Anterior cingulate cortex (tissue), 58 donors: ENCODE measurements around the gene STAC.
A peak's percentile ranks its signal among the peaks of the same experiment; 100 is the strongest.

ENCODE experiments used
- DNase-seq, 58 donors: peaks; one replicate each; lab custom pipeline; 2025; lab: John Stamatoyannopoulos, UW

The STAC gene

DNA sequence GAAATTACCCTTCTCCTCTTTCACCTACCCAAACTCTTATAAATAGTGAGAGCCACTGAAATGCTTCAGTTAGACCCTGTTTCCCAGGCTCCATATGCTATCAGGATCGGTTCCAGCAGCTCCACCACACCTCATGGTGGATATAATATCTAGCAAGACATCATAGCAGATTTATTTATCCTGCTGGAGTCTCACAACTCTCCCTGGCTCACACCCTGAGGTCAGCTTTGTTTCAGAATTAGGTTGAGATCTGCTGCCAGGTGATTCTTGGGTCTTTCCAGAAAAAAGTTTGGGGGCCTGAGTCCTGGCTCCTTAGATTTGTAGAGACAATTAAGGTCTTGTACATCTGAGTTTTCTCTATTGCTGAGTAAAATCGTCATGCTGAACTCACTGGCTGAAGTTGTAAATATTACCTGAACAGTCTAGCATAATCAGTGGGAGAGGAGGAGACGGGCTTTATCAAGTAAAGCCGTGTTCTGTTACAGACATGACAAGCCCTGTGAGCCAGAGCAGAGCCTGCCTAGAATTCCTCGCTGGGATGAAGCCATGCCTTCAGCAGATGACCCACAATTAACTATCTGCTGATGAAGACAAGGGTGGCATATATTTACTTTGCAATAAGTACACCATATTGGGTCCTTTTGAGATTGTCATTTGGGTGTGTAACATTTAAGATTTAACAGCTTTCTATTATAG is 131.6 kb downstream of the STAC start:
- DNase-seq: no peak

DNA sequence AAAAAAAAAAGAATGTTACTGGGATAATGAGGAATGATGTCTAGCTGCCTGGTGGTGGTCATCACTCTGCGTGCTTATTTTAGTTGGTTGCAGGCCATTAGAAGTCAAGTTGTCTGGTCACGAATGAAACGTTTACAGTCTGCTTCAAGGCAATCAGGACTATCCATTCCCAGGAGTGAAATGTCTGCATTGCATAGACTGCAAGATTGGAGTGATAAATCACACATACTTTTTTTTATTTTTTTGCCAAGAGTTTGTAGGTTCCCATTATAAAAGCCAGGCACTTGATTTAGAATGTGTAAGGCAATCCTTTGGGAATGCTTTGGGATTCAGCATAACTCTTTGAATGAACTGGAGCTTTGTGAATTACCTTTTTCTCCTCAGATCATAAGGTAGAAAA is 132.3 kb downstream of the STAC start:
- DNase-seq: no peak

DNA sequence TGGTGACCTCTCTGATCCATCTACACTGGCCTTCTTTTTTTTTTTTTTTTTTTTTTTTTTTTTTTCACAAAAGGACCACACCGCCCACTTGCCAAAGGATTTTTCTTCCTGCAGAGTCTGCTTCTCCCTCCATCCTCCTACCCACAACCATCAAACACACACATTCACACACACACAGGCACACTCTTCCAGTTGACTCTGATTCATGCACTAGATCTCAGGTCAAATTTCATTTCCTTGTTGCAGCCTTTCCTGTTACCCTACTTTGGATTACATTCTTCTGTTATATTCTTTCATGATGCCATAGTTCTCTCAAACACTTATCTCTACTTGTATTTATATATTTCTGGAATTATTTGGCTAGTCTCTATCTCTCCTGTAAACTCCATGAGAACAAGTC is 133.9 kb downstream of the STAC start:
- DNase-seq: no peak

DNA sequence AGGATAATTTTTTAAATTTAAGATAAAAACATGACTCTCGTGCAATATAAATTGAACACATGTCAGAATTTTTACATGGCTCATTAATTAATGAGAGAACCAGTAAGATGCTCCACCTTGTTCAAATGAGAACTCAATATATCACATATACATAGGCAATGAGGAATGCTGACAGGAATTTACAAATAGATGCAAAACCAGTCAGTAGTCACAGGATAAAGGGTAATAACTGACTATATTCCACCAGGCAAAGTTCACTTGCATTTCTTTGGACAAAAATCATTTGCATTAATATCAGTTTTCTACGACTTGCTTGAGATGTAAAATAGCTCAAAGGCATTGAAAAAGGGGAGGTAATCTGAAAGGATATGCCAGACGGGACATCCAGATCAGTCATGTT is 139.4 kb downstream of the STAC start:
- no peak for DNase-seq

DNA sequence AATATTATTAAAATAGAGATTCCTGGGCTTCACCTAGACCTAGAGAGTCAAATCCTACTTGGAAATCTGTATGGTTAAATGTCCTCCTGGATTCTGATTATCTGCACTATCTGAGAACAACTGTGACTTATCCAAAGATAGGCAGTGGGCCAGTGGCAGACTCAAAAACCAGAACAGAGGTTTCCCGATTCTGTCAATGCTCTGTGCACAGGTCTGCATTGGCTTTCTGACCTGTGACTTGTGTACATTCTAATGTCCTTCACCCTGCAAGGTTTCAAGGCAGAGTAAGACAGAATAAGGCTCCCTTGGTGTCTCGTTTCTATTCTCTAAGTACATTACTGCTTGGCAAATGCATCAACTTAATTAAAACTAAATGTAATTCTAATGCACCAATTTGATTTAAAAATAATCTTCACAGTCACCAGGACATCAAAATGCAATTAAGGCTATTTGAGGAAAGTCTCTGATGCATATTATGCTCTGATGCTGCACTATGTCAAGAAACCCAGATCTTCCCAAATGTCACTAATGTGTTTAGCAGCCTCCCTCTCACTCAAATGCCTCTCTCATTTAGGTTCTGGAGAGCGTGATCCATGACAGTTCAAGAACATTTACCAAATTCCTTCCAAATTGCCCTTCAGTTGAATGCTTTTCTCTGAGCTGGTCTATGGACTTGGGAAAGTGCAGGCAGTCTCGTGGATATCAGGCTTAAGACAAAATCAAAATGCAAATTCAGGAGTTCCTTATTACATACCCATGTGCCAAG is 140.1 kb downstream of the STAC start:
- DNase-seq: no peak

DNA sequence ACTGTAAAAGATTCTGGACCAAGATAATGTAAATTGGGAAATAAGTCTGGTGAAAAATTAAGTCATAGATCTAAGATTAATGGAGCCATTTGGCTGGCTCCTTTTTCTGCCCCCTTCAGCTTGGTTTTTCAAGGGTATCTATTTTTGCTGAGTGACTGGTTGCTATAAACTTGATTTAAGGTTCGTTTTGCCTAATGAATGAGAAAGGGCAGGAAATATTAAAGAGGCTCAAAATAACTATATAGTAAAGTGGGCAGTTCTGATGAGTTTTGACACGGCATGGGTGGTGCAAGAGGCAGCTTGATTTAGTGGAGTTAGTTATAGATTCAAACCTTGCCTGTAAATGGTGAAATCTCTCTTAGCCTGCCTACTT is 140.7 kb downstream of the STAC start:
- no peak for DNase-seq

DNA sequence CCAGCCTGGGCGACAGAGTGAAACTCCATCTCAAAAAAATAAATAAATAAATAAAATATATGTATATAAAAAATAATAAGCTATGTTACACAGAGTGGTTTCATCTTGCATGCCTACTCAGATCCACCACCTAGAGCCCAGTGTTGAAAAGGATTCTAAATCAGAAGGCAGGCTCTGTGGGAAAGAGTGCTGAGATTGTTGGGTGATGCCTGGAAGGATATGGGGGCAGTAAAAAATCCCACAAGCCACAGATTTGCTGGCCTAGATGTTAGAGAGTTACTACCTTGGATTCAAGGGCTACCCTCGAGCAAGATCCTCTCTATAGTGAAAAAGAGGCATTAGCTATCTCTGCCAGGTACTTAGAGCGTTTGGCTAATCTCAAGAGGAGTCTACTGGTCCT is 144.3 kb downstream of the STAC start:
- DNase-seq: no peak

DNA sequence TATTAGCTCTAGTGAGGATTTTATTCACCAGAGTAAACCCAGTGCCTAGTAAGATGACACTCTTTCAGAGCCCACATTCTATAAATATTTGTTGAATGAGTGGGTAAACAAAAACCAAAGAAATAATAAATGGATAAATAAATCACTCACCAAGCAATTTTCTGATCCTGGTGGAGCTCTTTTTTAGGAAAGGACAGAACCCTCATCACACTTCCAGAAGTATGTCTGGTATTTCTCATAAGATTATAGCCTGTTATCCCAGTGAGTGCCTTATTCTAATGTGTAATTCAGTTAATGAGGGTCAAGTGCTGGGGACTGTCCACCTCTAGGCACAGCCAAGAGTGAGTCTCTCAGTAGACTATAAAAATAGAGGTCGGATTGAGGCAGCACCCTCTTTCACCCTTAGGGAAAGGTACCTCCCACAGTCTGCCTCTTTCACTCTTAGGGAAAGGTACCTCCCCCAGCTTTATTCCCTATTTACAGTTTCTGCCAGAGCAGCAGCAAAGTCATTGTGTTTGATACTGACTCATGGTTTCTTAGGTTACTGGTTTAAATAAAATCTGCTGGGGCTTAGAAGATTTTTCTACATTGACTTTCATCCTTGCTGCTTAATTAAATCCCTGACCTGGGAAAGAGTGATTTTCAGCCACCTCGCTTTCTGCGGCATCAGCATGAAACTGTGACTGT is 145.0 kb downstream of the STAC start:
- no peak for DNase-seq

DNA sequence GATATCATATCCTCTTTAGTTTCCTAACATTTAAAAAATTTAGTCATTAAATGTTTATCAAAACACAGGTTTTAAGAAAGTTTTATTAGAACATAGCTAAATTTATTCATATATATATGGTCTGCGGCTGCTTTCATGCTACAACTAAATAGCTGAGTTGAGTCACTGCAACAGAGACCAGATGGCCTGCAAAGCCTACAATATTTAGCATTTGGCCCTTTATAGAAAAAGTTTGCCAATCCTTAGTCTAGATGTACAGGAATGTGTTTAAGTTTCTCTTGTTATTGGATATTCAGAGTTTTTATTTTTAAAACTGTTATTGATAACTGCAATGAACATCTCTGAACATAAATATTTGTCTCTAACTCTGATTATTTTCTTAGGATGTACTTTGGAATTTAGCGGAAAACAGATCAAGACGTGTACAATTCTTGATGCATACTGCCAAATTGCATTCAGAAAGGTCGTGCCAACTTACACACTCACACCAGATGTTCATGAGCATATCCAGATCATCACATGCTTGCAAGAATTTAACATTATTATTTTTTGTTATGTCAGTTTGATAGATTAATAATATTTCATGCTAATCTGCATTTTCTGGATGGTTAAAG is 157.9 kb downstream of the STAC start:
- DNase-seq: no peak

DNA sequence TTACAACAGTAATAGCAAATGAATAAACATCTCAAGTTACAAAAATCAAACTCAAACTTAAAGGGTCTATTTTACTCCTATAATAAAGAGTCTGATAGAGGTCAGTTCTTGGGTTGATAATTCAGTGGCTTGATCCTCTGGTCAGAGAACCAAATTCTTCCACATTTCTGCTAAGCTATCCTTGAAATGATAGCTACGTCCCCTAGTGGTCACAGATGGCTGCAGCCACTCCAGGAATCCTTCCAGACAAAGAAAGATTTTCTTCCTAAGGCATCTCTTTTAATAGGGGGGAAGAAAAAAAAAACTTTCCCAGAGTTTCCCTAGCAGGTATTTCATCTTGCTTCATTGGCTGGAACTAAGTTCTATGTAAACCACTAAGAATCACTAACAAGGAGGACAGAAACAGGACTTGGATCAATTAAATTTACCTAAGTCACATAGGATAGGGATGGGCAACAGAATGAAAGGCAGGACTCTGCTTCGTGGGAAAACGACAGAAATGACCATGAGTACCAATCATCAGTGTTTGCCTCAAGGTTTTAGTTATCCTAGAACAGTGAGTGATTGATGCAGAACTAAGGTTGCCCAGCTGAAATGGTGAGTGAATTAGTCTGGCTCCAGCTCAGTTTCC is 160.7 kb downstream of the STAC start:
- no peak for DNase-seq

DNA sequence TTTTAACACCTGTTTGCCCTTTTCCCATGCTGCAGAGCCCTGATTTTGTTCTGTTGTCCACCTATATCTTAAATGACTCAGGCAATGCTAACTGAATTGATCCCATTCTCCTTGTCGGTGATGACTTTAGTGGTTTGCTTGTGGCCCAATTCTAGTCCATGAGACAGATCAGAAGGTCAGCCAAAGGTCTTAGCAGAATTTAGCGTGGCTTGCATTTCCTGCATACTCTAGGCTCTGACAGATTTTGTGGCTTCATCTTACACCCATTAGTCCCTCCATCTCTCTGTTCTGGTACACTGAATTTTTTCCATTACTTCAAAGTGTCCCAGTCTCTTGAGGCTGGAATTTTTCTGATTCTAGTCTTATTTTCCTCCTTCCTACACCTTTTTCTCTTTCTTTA is 161.9 kb downstream of the STAC start:
- no peak for DNase-seq

DNA sequence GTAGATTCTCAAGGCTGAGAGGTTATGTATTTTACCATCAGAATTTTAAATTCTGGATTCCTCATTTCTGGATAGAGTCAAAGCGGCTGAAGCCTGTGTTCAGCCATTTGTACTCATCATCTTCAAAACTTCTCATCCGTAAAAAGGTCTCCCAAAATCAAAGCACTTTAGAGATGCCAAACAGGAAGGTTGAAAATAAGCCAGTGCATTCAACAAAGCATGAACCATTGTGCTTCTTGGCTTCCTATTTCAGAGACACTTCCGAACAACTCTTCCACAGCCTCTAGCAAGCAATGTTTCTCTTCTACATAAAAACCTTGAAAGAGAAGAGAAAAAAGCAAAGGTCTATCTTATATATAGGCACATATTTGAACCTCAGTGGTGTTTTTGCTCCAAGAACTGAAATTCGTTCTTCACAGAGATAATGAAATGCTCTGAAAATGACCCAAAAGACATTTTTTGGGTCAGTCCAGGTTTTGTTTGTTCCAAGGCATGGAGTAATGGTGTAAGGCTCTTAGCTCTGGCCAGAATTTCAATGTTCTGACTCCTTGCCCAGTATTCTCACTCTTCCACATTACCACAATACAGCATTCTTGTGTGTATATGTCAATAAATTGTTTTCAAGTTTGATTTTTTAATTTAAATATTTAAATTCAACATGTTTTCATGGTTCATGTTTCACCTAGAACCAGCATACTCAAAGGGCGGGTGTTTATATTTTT is 163.1 kb downstream of the STAC start:
- DNase-seq: no peak

DNA sequence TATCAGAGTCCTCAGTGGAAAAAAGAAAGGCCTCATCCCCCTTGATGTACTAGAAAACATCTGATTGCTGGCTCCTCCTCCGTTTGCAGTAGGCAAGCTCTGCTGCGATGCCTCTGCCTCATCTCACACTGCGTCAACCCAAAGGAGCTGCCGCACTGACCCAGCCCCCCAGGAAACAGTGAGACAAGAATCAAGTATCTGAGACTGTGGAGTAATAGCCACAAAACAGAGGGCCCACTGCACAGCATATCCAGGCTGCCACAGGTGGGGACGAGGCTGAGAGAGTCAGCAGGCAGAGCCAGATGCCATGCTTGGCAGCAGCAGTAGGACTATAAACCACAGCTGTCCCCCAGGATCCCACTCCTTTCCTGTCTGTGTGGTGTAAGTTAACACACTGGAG is 165.9 kb downstream of the STAC start:
- peak in 1 of 58 donors; percentile 2 for DNase-seq

DNA sequence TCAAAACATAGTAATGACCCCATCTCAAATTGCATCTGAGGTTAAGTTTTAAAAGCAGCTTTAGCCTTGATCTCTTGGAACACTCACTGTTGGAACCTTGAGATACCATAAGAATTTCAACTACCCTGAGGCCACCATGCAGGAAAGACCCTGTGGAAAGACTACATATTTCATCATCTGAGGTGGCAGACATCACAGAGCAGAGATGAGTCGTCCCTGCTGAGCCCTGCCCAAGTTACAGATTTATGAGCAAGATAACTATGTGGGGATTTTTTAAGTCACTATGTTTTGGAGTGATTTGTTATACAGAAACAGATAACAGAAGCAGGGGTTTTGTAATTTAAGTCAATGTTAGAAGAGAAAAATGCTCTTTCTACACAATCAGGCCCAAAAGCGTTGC is 168.4 kb downstream of the STAC start:
- no peak for DNase-seq

DNA sequence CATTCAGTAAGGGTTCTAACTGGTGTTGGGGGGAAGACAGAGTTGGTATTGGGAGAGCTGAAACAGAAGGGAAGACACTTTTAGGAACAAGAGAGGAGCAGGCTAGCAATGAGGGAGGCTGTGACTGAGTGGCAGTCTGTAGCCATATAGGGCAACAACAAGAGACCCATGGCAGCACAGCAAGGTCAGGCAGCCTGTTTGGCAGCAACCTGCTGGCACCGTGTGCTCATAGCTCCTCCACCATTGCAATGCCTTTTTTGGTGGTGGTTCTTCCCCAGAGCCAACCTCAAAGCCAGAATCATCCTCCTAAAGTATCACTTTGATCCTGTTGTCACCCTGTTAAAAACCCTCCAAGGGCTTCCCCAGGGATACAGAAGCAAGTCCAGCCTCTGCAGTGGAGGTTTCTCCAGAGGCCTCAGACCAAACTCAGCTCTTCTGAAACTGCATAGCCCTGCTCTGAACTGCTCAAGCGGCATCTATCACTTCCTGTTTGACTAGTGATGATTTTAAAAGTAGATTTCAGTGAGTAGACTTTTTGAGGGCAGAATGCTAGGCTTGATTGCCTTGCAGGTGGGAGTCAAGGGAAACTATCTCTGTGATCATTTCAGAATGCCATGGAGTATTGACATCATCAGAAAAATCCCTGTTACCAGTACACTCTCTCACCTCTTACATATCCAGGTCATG is 176.9 kb downstream of the STAC start:
- no peak for DNase-seq

DNA sequence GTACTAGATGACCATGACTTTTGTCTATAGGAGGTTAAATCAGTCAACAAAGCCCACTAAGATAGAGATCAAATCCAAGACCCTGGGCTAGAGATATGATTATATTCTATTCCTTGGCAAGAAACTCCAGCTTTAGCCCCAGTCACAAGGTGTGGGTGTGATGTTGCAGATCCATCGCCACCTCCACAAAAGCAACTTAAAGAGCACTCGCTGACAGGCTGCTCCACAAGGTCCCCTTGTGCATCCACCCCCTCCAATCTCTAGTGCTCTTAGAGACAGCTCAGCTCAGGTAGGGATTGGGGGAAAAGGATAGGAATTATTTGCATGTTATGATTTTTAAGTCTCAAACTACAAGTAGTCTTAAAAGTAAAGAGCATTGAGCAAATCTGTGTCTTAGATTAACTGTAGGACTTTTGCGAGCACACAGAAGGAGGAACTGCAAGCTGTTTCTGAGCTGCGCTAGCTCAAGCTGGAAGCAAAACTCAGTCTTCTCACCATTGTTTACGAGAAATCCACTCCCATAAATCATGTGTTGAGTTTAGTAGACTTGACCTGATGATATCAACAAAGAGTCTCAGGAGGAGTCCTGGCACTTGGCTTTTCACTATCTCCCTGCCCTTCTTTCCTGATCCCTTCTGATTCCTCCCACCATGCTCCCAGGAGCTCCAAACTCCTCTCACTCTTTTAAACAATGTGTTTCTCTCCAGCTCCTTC is 177.6 kb downstream of the STAC start:
- DNase-seq: no peak

DNA sequence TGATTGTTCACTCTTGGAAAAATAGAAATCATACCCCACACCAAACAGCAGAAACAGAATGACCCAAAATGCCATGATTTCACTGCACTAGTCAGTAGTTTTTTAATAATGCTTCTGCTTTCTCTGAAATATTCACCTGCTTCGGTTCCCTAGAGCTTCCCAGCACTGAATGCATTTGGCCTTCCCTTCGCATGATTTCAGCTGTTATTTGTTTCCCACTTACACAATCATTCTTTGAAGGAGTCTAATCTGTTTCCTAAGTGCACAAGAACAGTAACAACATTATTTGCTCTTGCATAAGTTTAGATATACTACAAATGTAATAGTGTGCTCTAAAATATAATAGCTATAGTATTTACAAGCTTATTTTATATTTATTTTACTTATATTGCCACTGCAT is 178.7 kb downstream of the STAC start:
- no peak for DNase-seq

DNA sequence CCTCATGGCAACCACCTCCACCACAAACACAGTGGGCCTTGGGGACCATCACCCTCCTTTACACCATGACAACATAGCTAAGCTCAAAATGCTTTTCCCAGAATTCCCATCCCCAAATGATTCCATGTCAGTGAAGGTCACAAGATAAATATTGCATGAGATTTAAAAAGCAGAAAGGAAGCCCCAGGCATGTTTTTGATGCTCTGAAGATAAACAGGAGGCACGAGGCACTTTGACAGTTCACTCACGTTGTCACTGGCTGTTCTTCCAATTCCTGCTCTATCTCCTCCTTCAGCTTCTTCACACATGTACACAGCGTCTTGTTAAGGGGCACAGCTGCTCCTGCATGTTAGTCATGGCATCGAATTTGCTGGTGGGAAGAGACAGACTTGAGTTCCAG is 180.4 kb downstream of the STAC start:
- no peak for DNase-seq

DNA sequence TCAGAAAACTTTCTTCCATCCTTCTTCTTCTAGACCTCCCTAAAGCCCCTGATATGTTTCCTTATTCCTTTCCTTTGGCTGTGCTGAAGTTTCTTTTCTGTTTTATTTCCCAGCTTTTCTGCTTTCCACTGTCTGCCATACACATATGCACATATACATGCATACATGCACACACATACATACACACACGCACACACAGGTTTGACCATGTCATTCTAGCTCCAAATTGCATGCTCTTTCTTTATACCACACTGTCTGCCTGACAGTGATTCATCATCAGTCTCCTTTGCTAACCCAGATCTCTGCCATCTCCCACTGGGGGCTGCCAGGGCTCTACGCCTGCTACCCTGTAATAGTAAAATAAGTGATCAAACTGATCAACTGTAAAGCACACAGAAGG is 181.3 kb downstream of the STAC start:
- no peak for DNase-seq
